Psoas muscle (tissue), 8 donors: ENCODE data around the gene PDZD2. TPM values are rescaled to one million over a fixed set of nuclear protein-coding genes. Genes with fewer than 3 reads are reported as not detected.

ENCODE experiments used
- ATAC-seq, 4 donors: fragments of 200-7000 bp; cut with Tn5 transposase; one replicate each; pipeline ENCODE4 v1.9.1; 2020; ENCODE audit warnings: moderate library complexity in 3 of 4, mild to moderate bottlenecking in 2 of 4
- DNase-seq, 2 donors: peaks; one replicate each; pipeline ENCODE4 v3.0.0-alpha.2; 2020
- H3K27ac ChIP-seq: fragments of 200-600 bp; one replicate; pipeline ENCODE4 v1.8.0; 2022
- H3K27me3 ChIP-seq, 3 donors: fragments of 200-600 bp in 1 of 3; one replicate each; pipeline versions ENCODE4 v1.6.1 to v1.8.0; 2013 to 2022; ENCODE audit warnings: low read length in 2 of 3, mild to moderate bottlenecking in 2 of 3, moderate library complexity in 1 of 3; ENCODE audit not compliant: insufficient read depth in 3 of 3
- H3K36me3 ChIP-seq, 2 donors: fragments of 200-600 bp in 1 of 2; one replicate each; pipeline versions ENCODE4 v1.6.1 to v1.8.0; 2013 to 2022; ENCODE audit warnings: low read depth in 1 of 2, mild to moderate bottlenecking in 1 of 2, moderate library complexity in 1 of 2; ENCODE audit not compliant: insufficient read depth in 1 of 2
- H3K4me1 ChIP-seq: fragments of 200-600 bp; one replicate; pipeline ENCODE4 v1.8.0; 2022
- H3K4me3 ChIP-seq: fragments of 200-600 bp; one replicate; pipeline ENCODE4 v1.8.0; 2022; ENCODE audit warnings: mild to moderate bottlenecking
- H3K9me3 ChIP-seq: fragments of 200-600 bp; one replicate; pipeline ENCODE4 v1.8.0; 2022
- WGBS, 3 donors: extraction: QIAGEN DNeasy Blood & Tissue Kit; methylation state at CpG; one replicate each; pipeline versions ENCODE4 v1.1.6 to v1.1.7; 2013; 5-methylcytosine and 5-hydroxymethylcytosine counted together
- intact Hi-C, 2 donors: fragments of 100-400 bp; cut with DNase I; formaldehyde crosslinking; loops; one replicate each; pipeline versions ENCODE4 v1.11.0 to v1.14.2; 2022
- polyA plus RNA-seq, 3 donors: library from polyadenylated mRNA; stranded (reverse); fragments of 200-250 nt; gene quantifications; one replicate each; pipeline ENCODE4 v1.2.3, GENCODE V29; 2013
- total RNA-seq, 4 donors: library from RNA; stranded (reverse); fragmentation: NEBNext Ultra II Directional in 2 of 4; extraction: Animal tissue kit (Norgen Biotek cat#: 25700) in 2 of 4; gene quantifications; one replicate each; pipeline versions ENCODE4 v1.2.1 to v1.2.4, GENCODE V29; 2021 to 2023
- TF ChIP-seq, protein P1 (sequence below): fragments of 200-600 bp; IDR thresholded peaks from one replicate; pipeline ENCODE4 v1.8.0; 2022; ENCODE audit warnings: antibody characterized with exemption
- donor health status: healthy with polysubstance abuse.
- donor health status: DM: no; HTN: no; CAD: no; lungs with moderate emphysema.
- donor health status: Bipolar disorder and iron deficiency.
- donor health status: healthy.
- donor health status: DM: yes; HTN: yes; CAD: no.
- donor health status: DM: no; HTN: no; CAD: no.
- donor health status: DM: no; HTN: no; CAD: no.
- donor health status: DM: yes; HTN: yes; CAD: no.

Gene PDZD2
- total and polyA plus RNA-seq, 7 donors: 1.4 to 17.5 (median 4.5) TPM

DNA sequence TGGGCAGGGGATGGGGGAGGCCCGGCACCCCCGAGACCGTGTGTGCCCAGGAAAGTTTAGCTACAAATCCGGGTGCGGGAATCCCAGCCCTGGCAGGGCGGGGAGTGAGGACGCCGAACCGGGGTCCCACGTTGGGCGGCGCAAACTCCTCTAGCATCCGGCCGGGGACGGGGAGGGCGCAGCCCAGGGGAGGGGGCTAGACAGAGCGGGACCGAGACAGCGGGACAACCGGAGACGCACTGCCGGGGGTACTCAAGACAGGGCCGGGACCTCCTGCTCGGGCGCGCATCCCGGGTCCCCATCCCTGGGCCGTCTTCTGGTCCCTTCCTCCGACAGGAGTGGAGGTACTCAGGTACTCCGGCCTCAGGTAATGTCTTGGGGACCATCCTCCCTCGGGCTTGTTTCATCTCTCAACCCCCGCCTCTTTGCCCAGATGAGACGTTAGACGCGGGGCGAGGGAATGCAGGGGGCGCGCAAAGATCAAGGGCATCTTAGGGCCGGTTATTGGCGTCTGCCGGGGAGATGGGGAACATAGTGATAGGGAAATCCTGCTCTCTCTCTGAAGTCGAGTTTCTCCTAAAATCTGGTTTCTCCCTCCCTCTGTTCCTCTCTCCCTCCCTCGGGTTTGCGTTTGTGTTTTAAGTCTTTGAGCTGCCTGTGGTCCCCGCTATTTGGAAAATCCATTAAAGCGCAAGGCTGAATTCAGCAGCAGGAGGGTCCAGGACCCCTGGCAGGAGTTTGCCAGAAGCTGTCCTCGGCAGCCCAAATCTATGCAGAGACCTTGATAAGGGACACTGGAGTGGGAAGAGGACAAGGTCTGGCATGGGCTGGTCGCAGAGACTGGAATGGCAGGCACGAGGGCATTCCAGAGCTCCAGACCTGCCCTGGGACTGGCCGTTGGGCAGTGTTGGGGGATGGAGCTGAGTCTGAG, 815 bp downstream of the PDZD2 start:
- H3K4me3 ChIP-seq: peak overlapping the region; percentile 88
- no peak for DNase-seq

DNA sequence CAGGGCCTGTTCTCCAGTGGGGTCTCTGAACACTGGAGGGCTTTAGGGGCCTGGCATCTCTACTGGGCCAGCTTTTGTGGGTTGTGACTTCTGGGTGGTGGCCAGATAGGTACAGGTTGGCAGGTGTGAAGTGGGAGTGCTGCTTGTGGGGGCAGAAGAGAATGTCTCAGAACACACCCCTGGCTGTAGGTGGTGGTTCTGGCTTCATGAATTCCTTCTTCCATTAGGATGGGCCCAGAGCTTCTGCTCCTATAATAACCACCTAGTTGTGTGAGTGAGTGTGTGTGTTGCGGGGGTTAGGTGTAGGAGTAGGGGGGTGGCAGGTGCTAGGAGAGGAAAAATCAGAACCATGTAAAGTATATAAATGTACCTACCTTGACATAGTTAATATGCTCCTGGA, 1.6 kb downstream of the PDZD2 start:
- H3K36me3 ChIP-seq: no peaks in the 10 kb centered on the region
- intact Hi-C loops: loop anchor here (5.0 to 10.0 kb wide), 2 partner anchors 167 to 454 kb away; no protein-coding TSS in a partner anchor
- TF ChIP-seq, protein P1, sequence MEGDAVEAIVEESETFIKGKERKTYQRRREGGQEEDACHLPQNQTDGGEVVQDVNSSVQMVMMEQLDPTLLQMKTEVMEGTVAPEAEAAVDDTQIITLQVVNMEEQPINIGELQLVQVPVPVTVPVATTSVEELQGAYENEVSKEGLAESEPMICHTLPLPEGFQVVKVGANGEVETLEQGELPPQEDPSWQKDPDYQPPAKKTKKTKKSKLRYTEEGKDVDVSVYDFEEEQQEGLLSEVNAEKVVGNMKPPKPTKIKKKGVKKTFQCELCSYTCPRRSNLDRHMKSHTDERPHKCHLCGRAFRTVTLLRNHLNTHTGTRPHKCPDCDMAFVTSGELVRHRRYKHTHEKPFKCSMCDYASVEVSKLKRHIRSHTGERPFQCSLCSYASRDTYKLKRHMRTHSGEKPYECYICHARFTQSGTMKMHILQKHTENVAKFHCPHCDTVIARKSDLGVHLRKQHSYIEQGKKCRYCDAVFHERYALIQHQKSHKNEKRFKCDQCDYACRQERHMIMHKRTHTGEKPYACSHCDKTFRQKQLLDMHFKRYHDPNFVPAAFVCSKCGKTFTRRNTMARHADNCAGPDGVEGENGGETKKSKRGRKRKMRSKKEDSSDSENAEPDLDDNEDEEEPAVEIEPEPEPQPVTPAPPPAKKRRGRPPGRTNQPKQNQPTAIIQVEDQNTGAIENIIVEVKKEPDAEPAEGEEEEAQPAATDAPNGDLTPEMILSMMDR: no peak
- peaks cover 9% of the 10 kb centered on the region for H3K4me1 ChIP-seq
- no peaks in the 10 kb centered on the region for H3K9me3 ChIP-seq
- 91 to 96% (median 94%) methylated on average over 1 of the region's 1 CpG for WGBS, 3 donors
- no peak for ATAC-seq
- H3K27ac ChIP-seq: no peak overlapping the region
- DNase-seq: no peak
- peaks cover 0 to 7% (median 0%) of the 10 kb centered on the region in 3 donors for H3K27me3 ChIP-seq
- peak overlapping the region; percentile 88 for H3K4me3 ChIP-seq

More for the DNA sequence above, 815 bp downstream of the PDZD2 start:
- peaks cover 9% of the 10 kb centered on the region for H3K4me1 ChIP-seq
- TF ChIP-seq, protein P1: no peak
- peak in 2 of 4 donors; percentile 16 to 25 for ATAC-seq
- H3K36me3 ChIP-seq: no peaks in the 10 kb centered on the region
- H3K9me3 ChIP-seq: no peaks in the 10 kb centered on the region
- peaks cover 0 to 7% (median 0%) of the 10 kb centered on the region in 3 donors for H3K27me3 ChIP-seq
- peak overlapping the region; percentile 27 for H3K27ac ChIP-seq
- WGBS, 3 donors: 12 to 13% (median 13%) methylated on average over 45 to 50 of the region's 50 CpGs
- intact Hi-C loops: loop anchor here (5.0 to 10.0 kb wide), 2 partner anchors 168 to 455 kb away; no protein-coding TSS in a partner anchor

DNA sequence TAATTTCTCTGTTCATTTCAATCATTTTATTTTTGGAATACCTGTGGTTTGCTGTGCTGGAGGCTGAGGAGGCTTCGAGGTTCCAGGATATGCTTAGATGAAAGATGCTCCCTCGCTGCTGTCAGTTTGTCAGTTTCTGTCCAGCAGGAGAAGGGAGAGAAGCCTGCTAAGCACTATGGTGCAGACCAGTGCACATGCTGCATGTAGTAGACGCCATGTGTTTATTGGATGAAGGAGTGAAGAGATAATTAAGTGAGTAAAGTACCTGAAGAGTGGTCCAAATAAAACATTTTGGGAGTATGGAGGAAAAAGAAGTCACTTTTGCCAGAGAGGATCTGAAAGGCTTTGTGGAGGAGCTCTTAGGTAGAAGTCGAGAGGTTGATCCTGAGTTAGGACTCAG, 2.1 kb downstream of the PDZD2 start:
- Histone ChIP-seq H3K9me3 (no peaks in the 10 kb centered on the region), H3K27me3 (peaks cover 0 to 7% (median 0%) of the 10 kb centered on the region in 3 donors), H3K27ac (no peak overlapping the region), H3K4me1 (peaks cover 9% of the 10 kb centered on the region), H3K36me3 (no peaks in the 10 kb centered on the region), H3K4me3 (no peak overlapping the region)
- 92 to 94% (median 93%) methylated on average over 4 of the region's 4 CpGs for WGBS, 3 donors
- TF ChIP-seq, protein P1: no peak
- DNase-seq (no peak), ATAC-seq (no peak)
- intact Hi-C loops: loop anchor here (5.0 to 10.0 kb wide), 2 partner anchors 166 to 454 kb away; no protein-coding TSS in a partner anchor

DNA sequence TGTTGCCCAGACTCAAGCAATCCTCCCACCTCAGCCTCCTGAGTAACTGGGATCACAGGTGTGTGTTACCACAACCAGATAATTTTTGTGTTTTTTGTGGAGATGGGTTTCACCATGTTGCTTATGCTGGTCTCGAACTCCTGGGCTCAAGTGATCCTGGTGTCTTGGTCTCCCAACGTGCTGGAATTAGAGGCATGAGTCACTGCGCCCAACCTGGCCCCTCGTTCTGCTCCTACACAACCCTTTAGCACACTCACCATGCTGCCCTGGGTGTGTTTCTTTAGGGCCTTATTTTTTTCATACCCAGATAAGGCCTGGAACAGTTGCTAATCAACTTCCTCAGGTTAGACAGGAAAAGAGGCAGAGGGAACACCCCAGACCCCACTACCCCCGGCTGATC, 2.6 kb downstream of the PDZD2 start:
- H3K4me1 ChIP-seq: peaks cover 9% of the 10 kb centered on the region
- H3K27me3 ChIP-seq: peaks cover 0 to 7% (median 0%) of the 10 kb centered on the region in 3 donors
- TF ChIP-seq, protein P1: no peak
- intact Hi-C loops: loop anchor here (5.0 to 10.0 kb wide), 2 partner anchors 166 to 453 kb away; no protein-coding TSS in a partner anchor
- no peak overlapping the region for H3K4me3 ChIP-seq
- ATAC-seq: no peak
- no peak overlapping the region for H3K27ac ChIP-seq
- no peak for DNase-seq
- H3K36me3 ChIP-seq: no peaks in the 10 kb centered on the region
- no peaks in the 10 kb centered on the region for H3K9me3 ChIP-seq
- 88 to 91% (median 88%) methylated on average over 5 of the region's 5 CpGs for WGBS, 3 donors
